Stimulated activated CD8-positive, alpha-beta memory T cell treated with anti-CD3 and anti-CD28 coated beads, Interleukin-4, amount 100 ng/mL, for 48 hours (primary cell): ENCODE measurements around the gene TAF1B.
"Not testable (repeated sequence)": the region's sequence is repeated elsewhere in the genome, so short reads cannot be mapped to it uniquely, and the experiment has no call there.

Experiments used
- DNase-seq: peaks from one replicate; pipeline ENCODE4 v3.0.0-alpha.2; 2020

Gene TAF1B

GRCh38 chr2:9887513-9887912 lies 44.2 kb downstream of the TAF1B start:
- no peak for DNase-seq

GRCh38 chr2:9889812-9890261 lies 46.6 kb downstream of the TAF1B start:
- DNase-seq, result no peak

- no peak for DNase-seq
These were observed 49.0 kb downstream of the TAF1B start for GRCh38 chr2:9892236-9892635.

- DNase-seq, result no peak
These were observed 52.7 kb downstream of the TAF1B start for GRCh38 chr2:9895669-9896590.

GRCh38 chr2:9897331-9897737 lies 54.1 kb downstream of the TAF1B start:
- DNase-seq, result peak; percentile 86

GRCh38 chr2:9897846-9898245 lies 54.6 kb downstream of the TAF1B start:
- DNase-seq, result no peak

- no peak for DNase-seq
These were observed 62.1 kb downstream of the TAF1B start for GRCh38 chr2:9905413-9905812.

GRCh38 chr2:9907402-9907801 lies 64.1 kb downstream of the TAF1B start:
- DNase-seq, result no peak

- no peak for DNase-seq
These were observed 65.4 kb downstream of the TAF1B start for GRCh38 chr2:9908639-9909038.

GRCh38 chr2:9909106-9909505 lies 65.8 kb downstream of the TAF1B start:
- no peak for DNase-seq

GRCh38 chr2:9910699-9911098 lies 67.4 kb downstream of the TAF1B start:
- DNase-seq, result no peak

- no peak for DNase-seq
These were observed 69.2 kb downstream of the TAF1B start for GRCh38 chr2:9912468-9912867.

GRCh38 chr2:9914384-9915065 lies 71.3 kb downstream of the TAF1B start:
- DNase-seq, result peak; percentile 72

GRCh38 chr2:9918275-9918674 lies 75.0 kb downstream of the TAF1B start:
- DNase-seq, result no peak

GRCh38 chr2:9919512-9919911 lies 76.2 kb downstream of the TAF1B start:
- DNase-seq, result no peak

- DNase-seq, result not testable (repeated sequence)
These were observed 83.7 kb downstream of the TAF1B start for GRCh38 chr2:9927020-9927419.

- no peak for DNase-seq
These were observed 94.0 kb downstream of the TAF1B start for GRCh38 chr2:9937258-9937657.

- DNase-seq, result no peak
These were observed 94.7 kb downstream of the TAF1B start for GRCh38 chr2:9937968-9938367.

- DNase-seq, result no peak
These were observed 96.6 kb downstream of the TAF1B start for GRCh38 chr2:9939587-9940485.

- no peak for DNase-seq
These were observed 98.1 kb downstream of the TAF1B start for GRCh38 chr2:9941196-9941995.

GRCh38 chr2:9941996-9942390 lies 98.7 kb downstream of the TAF1B start:
- no peak for DNase-seq

GRCh38 chr2:9944330-9944758 lies 101.1 kb downstream of the TAF1B start:
- DNase-seq, result no peak
